IPS-18c (cell line): ENCODE results near the gene VNN1.

ENCODE experiments used
- H3K4me3 ChIP-seq: 2 replicates; pipeline ENCODE4 v1.7.0; 2013; ENCODE audit warnings: low read depth, mild to moderate bottlenecking, low read length, moderate library complexity; ENCODE audit not compliant: insufficient read depth
- H3K9me3 ChIP-seq: one replicate; pipeline ENCODE4 v1.6.1; 2013; ENCODE audit warnings: mild to moderate bottlenecking, low read length, moderate library complexity; ENCODE audit not compliant: control insufficient read depth, insufficient read depth

Gene VNN1, protein sequence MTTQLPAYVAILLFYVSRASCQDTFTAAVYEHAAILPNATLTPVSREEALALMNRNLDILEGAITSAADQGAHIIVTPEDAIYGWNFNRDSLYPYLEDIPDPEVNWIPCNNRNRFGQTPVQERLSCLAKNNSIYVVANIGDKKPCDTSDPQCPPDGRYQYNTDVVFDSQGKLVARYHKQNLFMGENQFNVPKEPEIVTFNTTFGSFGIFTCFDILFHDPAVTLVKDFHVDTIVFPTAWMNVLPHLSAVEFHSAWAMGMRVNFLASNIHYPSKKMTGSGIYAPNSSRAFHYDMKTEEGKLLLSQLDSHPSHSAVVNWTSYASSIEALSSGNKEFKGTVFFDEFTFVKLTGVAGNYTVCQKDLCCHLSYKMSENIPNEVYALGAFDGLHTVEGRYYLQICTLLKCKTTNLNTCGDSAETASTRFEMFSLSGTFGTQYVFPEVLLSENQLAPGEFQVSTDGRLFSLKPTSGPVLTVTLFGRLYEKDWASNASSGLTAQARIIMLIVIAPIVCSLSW

DNA sequence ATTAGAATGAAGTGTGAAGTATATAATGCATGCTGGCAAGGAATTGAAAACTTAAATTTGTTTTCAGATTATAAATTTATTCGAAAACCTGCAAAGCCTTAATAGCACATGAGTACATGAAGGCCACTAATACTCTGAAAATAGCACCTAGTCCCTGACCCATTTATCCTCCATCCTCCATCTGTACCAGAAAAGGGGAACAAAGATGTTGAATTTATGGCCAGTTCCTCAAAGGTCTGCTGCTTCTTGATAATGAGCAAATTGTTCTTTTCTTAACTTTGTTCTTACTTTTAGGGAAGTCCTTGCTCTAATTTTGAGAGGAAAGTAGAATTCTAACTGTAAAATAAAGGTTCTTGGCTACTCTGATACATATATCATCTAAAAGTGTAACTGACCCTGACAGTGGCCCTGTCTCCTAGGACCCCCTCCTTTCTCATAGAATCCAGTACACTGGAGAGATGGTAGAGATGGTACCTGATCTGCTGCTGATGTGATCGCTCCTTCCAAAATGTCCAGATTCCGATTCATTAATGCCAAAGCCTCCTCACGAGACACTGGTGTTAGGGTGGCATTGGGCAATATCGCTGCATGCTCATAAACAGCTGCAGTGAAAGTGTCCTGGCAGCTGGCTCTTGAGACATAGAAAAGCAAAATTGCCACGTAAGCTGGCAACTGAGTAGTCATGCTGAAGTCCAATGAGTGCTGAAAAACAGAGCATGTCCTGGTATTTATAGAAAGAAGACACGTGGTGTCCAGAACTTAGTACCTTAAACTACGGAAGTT is at the start of gene VNN1:
Gene VNN1, minus strand, starts transcription at position 704 of the 783 bp plus-strand sequence. Its CDS starts 20 bp downstream, at position 684.
- H3K9me3 ChIP-seq = no peaks in the 10 kb centered on the region
- no peak within 1 kb of the TSS for H3K4me3 ChIP-seq

DNA sequence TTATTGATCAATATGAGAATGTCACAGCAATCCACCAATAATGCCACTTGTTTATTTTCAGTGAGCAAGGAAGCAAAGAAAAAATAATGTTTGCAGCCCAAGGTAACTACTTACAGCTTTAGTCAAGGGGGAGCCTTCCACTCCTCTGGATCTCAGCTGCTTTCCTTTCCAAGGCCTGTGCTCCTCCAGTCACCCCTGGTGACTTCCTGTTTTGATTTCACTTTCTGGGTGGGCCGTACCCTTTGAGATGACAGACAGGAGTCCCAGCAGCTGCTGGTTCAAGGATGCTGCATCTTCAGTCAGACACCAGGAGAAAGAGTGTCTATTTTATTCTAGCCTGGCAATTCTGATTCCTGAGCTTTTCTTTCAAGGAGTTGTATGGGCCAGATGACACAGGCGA is 49.4 kb upstream of the VNN1 start:
- no peak overlapping the region for H3K4me3 ChIP-seq

DNA sequence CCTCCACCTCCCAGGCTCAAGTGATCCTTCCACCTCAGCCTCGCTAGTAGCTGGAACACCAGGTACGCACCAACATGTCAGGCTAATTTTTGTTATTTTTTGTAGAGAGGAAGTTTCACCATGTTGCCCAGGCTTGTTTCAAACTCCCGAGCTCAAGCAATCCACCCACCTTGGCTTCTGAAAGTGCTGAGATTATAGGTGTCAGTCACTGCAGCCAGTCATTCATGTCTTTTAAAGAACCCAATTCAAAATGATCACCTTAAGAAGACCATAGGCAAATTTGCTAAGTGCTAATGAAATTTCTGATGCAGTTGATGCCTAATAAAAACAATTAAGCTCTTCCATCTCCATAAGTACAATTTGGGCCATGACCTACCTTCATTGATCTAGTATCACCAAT is 46.4 kb upstream of the VNN1 start:
- H3K9me3 ChIP-seq = no peaks in the 10 kb centered on the region
- no peak overlapping the region for H3K4me3 ChIP-seq

More for the DNA sequence above, 49.4 kb upstream of the VNN1 start:
- H3K9me3 ChIP-seq = no peaks in the 10 kb centered on the region

DNA sequence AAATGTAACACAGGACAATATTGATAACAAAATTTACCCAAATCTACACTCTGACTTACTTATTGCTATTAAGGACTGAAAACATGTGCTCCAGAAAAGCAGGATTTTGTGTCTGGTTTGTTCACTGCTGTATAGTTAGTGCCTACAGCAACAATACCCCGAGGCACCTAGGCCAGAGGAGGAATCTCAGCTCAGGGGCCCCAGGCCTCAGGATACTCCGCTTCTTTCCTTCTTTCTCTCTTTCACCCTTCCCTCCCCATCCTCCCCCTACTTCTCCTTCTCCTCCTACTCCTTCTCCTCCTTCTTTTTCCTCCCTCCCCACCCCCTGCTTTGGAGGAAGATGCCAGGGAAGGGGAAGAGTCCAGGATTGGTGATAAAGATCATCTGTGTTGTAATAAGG is 44.8 kb upstream of the VNN1 start:
- Histone ChIP-seq H3K9me3 (no peaks in the 10 kb centered on the region), H3K4me3 (no peak overlapping the region)

DNA sequence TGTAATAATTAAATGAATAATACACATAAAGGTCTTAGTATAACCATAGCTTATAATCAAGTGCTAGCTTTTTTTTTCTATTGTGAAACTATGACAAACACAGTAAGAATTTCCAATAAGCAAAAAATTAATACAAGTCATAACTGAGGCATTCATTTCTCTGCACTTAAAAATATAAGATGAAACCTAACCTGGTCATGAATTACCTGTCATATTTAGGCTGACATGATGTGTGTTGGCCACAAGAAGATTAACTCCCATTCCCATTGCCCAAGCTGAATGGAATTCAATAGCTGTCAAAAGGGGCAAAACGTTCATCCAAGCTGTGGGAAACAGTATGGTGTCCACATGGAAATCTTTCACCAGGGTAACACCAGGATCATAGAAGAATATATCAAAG is 38.4 kb upstream of the VNN1 start:
- H3K9me3 ChIP-seq = no peaks in the 10 kb centered on the region

DNA sequence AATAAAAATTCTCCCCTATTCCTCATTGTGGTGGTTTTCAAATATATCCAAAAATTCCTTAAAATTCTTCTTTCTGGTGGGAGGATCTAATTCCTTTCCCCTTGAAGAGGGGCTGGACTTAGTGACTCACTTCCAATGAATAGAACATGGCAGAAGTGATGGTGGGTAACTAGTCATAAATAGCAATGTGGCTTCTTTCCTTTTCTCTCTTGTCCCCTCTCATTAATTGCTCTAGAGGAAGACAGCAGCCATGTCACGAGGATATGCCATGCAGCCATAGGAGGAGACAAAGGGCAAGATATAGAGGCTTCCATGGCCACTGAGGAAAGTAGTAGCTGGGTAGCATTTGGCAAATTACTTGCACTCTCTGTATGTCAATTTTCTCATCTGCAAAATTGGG is 38.0 kb upstream of the VNN1 start:
- Histone ChIP-seq H3K9me3 (no peaks in the 10 kb centered on the region), H3K4me3 (no peak overlapping the region)

More for the DNA sequence above, 38.4 kb upstream of the VNN1 start:
- H3K4me3 ChIP-seq = no peak overlapping the region

DNA sequence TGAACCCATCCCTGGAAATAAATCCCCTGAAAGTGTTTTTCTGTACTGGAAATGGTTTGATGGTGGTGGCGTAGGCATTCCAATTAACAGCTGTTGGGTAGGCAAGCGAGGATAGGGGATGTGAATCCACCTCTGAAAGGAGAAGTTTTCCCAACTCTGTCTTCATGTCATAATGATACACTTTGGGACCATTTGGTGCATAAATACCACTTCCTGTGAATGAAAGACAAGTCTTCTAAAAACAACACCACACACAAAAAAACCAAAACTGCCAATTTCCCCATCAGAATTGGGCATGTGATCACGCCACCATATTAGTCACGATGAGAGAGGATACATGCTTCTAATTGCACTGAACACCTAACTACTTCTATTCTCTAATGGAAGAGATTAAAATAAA is 37.5 kb upstream of the VNN1 start:
- H3K9me3 ChIP-seq = no peaks in the 10 kb centered on the region

DNA sequence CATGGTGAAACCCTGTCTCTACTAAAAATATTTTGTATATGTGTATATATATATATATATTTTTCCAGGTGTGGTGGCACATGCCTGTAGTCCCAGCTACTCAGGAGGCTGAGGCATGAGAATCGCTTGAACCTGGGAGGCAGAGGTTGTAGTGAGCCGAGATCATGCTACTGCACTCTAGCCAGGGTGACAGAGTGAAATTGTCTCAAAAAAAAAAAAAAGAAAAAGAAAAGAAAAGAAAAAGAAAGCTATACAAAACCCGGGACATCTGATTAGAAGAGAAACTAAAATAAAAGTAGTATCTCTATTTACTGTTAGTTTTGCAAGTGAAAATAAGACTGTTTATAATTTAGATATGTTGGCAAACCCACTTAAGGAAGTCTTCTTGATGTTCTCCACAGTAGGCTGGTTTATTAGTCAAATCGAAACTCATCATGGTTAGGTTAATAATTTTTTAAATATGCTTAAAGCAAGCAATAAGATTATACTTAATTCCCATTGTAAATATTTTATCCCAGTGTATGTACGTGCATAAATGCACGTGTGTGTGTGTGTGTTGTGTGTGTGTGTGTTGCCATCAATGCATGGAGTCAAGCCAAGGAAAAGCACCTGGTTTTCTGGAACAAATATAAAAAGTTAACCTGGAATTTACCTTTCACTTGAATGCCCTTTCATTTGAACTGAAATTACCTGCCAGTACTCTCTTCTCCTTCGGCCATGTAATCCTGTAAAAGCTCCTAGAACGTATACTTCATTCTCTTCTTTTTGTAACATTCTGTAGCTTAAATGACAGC is 36.8 kb upstream of the VNN1 start:
- H3K4me3 ChIP-seq = no peak overlapping the region
- H3K9me3 ChIP-seq = no peaks in the 10 kb centered on the region

More for the DNA sequence above, 37.5 kb upstream of the VNN1 start:
- H3K4me3 ChIP-seq = no peak overlapping the region

DNA sequence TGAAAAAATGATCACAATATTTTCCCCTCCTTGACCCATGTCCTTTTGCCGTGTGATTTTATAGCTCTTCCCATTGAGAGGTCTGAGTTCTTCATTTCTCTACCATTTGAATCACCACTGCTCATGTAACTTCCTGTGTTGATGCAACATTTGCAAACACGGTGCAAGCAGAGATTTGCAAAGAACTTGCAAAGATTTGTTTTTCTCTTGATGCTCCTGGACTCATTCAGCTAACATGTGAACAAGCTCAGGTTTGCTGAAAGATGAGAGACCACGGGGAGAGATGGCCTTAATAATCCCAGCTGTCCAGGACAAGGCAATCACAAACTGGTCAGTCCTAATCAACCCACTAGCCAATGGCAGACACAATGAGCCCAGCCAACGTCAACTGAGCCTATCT is 35.3 kb upstream of the VNN1 start:
- Histone ChIP-seq H3K9me3 (no peaks in the 10 kb centered on the region), H3K4me3 (no peak overlapping the region)

DNA sequence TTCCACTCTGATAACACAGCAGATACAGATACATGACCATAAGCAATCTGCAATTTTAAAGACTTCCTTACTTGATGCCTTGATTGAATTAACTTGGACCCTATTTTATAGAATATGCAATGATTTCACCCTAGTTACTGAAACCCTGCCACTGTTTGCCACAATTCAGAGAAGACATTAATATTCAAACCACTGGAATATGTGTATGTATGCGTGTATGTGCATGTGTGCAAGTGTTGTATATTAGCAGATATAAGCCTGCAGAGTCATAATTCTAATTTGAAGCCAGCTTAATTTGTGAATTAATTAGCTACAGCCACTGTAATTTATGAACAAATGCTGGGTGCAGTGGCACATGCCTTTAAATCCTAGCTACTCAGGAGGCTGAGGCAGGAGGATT is 34.6 kb upstream of the VNN1 start:
- Histone ChIP-seq H3K4me3 (no peak overlapping the region), H3K9me3 (no peaks in the 10 kb centered on the region)

DNA sequence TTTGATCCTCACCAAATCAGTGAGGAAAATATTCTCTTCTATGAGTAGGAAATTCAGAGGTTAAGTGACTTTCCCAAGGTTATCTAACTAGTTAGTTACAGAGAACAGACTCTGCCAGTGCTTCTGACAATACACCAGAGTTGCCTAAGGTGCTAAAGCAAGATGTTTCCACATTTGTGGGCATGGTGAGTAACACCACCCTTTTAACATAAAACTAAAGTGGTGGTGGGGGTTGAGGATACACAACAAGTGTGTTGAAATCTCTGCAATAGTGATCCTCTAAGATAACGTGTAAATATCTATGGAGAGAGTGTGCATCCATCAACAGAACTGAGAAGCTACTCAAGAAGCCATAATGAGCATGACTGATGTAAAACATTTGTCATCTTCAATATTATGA is 32.2 kb upstream of the VNN1 start:
- Histone ChIP-seq H3K4me3 (no peak overlapping the region), H3K9me3 (no peaks in the 10 kb centered on the region)

DNA sequence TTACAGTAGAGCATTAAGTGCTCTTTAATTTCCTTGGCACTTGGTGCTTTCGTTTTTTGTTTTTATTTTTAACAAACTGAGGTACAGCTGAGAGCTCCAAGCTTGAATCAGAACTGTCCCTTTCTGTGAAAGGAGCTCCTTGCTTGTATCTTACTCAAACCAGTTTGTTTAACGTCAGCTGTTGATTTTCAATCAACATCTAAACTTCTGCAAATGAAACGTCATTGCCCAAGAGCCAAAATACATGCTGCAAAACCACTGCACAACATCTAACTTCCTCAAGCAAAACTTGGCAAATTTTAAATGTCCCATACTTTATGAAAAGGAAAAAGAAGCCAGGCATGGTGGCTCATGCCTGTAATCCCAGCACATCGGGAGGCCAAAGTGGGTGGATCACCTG is 28.6 kb upstream of the VNN1 start:
- no peaks in the 10 kb centered on the region for H3K9me3 ChIP-seq
- H3K4me3 ChIP-seq = no peak overlapping the region

DNA sequence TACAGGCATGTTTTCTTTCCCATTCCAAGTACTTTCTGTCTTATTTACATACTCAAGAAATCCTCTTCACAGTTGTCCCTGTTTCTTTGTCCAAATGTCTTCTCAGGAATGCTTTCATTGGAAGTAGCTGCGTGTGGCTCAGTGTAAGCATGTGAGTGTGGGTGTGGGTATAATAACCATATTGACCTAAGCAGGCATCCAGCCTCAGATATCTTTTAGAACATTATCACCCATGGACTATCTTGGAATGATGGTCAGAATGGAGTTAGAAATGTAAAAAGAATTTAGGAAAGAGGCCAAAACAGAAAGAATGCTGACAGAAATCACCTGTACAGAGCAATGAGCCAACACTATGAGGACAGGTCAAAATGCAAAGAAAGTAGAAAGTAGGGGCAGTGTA is 27.4 kb upstream of the VNN1 start:
- Histone ChIP-seq H3K9me3 (no peaks in the 10 kb centered on the region), H3K4me3 (no peak overlapping the region)

DNA sequence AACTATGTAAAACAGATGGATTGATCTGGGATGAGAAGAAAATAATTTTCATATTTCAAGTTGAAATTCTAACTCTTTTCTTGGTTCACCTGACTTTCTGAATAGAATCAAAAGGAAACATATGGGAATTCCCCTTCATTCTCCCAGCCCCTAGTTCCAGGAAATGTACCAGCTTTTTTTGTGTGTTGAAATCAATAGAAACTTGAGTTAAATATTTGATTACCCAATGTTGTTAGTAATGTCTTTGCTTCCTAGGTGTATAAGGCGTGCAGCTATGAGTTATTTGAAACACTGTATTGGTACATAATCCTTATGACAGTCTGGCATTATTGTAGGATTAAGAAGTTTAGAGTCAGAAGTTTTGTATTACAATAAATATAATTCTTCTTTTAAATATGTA is 22.4 kb upstream of the VNN1 start:
- H3K9me3 ChIP-seq = no peaks in the 10 kb centered on the region
- no peak overlapping the region for H3K4me3 ChIP-seq

DNA sequence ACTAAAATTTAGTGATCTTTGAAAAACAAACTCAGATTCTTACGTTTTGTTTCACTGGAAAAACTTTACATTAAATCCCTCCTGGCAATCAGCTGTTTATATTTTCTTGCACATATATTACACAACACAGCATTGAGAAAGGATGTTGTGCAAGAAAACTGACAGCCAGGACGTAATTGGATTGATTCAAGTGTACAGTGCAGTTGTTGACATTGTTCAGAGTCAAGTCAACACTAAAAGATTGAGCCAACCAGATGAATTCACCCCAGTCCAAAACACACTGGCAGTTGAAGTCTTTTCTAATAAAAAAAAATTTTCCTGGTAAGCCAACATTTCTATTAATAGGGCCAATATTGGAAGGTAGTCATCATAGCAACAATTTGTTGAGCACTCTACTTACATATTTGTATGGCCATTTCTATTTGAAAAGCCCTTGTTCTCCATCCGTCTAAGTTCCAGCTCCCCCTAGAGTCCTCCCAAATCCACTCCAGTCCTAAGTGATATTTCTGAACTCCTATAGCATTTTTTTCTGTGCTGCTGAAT is 20.9 kb upstream of the VNN1 start:
- Histone ChIP-seq H3K9me3 (no peaks in the 10 kb centered on the region), H3K4me3 (no peak overlapping the region)

DNA sequence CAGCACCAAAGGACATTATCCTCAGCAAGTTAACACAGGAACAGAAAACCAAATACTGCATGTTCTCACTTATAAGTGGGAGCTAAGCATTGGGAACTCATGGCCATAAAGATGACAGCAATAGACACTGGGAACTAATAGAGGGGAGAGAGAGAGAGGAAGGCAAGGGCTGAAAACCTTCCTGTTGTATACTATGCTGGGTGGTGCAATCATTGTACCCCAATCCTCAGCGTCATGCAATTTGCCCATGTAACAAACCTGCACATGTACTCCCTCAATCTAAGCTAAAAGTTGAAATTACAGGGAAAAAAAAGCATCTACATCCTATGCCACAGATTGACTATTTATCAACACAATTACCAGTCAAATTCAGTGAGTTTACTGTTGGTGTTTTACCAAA is 20.0 kb upstream of the VNN1 start:
- Histone ChIP-seq H3K4me3 (no peak overlapping the region), H3K9me3 (no peaks in the 10 kb centered on the region)

DNA sequence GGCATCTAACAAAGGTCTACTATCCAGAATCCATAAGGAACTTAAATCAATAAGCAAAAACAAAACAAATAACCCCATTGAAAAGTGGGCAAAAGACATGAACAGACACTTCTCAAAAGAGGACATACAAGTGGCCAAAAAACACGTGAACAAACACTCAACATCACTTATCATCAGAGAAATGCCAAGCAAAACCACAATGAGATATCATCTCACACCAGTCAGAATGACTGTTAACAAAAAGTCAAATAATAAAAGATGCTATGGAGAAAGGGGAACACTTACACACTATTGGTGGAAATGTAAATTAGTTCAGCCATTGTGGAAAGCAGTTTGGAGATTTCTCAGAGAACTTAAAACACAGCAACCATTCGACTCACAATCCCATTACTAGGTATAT is 19.4 kb upstream of the VNN1 start:
- H3K4me3 ChIP-seq = no peak overlapping the region

More for the DNA sequence above, 19.4 kb upstream of the VNN1 start:
- H3K9me3 ChIP-seq = no peaks in the 10 kb centered on the region
